Measurements from ENCODE around the gene COQ8B.
"Not testable (repeated sequence)": the region's sequence is repeated elsewhere in the genome, so short reads cannot be mapped to it uniquely, and the experiment has no call there.

GRCh38 chr19:40766385-40766784, 49.7 kb upstream of the COQ8B start:
- not testable (repeated sequence) for TF ChIP-seq CTCF (IDR thresholded peaks at IDR 0.05; ENCODE audit: insufficient read depth, low read depth, low read length); EZH2 (IDR thresholded peaks at IDR 0.05; ENCODE audit: insufficient read depth, low read length)

All from astrocyte (in vitro differentiated cells and primary cell).